Ishikawa (cell line): Measurements from ENCODE around the gene PRKACG.

Experiments used
- CEBPB ChIP-seq: IDR thresholded peaks from 2 replicates; pipeline ENCODE4 v1.6.1; 2012
- EGR1 ChIP-seq: IDR thresholded peaks from 2 replicates; pipeline ENCODE4 v1.6.1; 2012
- NFIC ChIP-seq: IDR thresholded peaks from 2 replicates; pipeline ENCODE4 v1.6.1; 2012
- TAF1 ChIP-seq: IDR thresholded peaks from 2 replicates; pipeline ENCODE4 v1.6.1; 2012; ENCODE audit warnings: low read depth, mild to moderate bottlenecking

GRCh38 chr9:68974901-68975300 is 39.0 kb downstream of the PRKACG start:
- no peak for TF ChIP-seq EGR1
- no peak for TF ChIP-seq TAF1
- no peak for TF ChIP-seq CEBPB
- TF ChIP-seq NFIC: no peak
